Hepatocyte (in vitro differentiated cells): ENCODE data around the gene NTRK1.

Experiments
- CTCF ChIP-seq: fragments of 200-600 bp; sonication (generic); IDR thresholded peaks from 2 replicates; pipeline ENCODE4 v1.5.1; 2016; ENCODE audit warnings: antibody characterized with exemption, mild to moderate bottlenecking; ENCODE audit not compliant: poor library complexity
- EZH2 ChIP-seq: fragments of 200-600 bp; sonication (generic); IDR thresholded peaks from 2 replicates; pipeline ENCODE4 v1.6.1; 2016; ENCODE audit warnings: antibody characterized with exemption, mild to moderate bottlenecking, borderline replicate concordance

GRCh38 chr1:156885880-156886355 is 25.3 kb downstream of the NTRK1 start:
- TF ChIP-seq CTCF (no peak), EZH2 (no peak)
